HG03521 (cell line): ENCODE measurements around the gene DLX3.

Experiments used
- ATAC-seq: cut with Tn5 transposase; IDR thresholded peaks from one replicate; pipeline ENCODE4 v1.9.1; 2021; ENCODE audit warnings: mild to moderate bottlenecking, moderate library complexity; ENCODE audit not compliant: unreplicated experiment

DLX3 gene

DNA sequence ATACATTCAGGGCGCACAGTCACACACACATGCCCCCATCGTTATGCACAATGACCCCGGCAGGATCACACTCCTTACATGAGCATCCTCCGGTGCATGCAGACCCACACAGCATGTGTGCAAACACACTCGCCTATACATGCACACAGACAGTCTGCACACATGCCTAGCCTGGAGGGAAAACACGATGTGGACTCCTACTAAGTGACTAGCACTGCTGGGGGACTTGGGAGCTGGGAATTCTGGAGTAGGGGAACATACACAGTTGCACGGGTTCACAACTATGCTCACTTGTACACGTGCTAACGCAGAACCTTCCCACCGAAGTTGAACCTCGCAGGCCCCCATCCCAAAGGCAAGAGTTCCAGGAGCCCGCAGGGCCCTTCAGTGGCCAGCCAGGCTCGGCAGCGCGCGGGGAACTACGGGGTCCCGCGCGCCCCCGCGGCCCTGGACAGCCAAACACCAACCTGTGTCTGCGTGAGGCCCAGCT lies 2.0 kb downstream of the DLX3 start:
- ATAC-seq = no peak

DNA sequence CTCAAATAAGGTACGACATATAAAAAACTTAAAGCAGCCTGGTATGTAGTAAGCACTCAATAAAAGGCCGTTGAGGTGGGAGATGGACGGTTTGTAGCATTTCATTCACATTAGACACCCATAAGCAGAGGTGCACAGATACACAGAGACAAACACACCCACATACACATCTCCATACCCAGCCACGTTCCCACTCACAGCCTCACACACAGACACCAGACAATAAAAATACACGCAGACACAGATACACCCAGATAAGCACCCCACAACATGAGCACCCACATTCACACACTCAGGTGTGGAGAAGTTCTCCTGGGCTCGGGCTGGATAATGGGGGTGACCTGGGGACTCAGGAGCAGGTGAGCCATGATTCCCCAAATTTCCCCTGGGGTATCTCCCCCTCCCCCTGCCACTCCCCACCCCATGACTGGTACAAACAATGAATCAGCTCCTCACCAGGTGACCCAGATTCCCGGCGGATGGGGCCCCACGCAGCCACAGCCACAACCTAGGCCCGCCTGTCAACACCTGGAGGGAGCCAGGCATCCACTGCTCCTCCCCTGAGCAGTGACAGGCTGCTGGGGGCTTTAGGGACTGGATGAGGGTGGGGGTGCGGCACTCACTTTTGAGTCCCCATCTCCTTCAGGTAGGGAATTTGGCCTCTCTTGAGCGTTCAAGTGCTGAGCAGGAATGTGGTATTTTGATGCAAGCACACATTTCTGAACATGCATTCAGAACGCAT lies 2.7 kb downstream of the DLX3 start:
- ATAC-seq = no peak

DNA sequence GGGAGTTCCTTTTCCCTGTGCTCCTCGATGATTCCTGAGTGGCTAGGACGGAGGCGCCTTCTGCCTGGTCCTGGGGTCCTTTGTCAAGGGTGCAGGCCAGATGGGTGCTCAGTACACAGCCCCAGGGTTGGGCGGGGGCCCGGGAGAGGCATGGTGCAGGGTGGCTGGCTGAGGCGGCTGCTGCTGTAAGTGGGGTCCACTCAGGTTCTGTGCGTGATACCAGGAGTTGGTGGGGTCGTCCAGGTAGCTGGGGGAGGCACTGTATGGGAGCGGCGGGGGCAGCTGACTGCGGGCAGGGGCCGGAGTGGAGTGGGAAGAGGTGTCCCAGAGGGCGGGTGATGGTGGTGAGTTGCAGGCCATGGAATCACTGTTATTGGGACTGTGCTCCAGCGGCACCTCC lies 3.6 kb downstream of the DLX3 start:
- ATAC-seq = no peak

DNA sequence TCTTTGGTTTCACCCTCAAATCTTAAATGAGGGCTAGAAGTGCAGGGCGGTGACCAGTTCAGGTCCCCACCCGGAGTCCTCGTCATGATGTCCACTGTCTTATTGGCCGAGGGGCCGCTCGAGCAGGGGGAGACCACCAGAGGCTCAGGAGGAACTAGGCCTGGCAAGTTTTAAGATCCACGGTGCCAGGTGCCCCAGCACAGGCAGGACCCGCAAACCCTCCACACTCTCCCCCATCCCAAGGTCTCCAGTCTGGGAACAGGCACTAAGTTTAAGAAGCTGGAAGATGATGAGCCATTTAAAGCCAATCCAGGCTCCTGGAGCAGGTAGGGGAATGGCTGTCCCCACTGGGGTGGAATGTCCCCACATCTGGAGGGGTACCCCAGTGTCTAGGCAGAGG lies 4.1 kb downstream of the DLX3 start:
- no peak for ATAC-seq

DNA sequence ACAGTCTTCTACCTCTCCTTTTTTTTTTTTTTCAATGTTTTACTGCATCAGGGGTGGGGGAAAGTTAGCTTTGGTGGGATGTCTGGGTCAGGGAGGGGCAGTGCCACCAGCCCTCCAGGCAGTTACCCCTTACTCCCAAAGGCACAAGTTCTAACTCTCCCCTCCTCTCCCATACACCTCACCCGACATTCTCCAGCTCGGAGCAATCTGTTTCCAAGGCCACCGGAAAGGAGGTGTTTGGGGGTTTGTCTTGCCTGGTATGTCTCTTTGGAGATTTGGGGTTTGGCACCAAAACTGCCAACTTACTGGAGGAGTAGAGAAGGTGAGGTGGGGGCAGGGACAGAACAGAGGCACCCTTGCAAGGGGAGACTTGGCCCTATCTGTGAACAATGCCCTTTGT lies 4.7 kb downstream of the DLX3 start:
- no peak for ATAC-seq

DNA sequence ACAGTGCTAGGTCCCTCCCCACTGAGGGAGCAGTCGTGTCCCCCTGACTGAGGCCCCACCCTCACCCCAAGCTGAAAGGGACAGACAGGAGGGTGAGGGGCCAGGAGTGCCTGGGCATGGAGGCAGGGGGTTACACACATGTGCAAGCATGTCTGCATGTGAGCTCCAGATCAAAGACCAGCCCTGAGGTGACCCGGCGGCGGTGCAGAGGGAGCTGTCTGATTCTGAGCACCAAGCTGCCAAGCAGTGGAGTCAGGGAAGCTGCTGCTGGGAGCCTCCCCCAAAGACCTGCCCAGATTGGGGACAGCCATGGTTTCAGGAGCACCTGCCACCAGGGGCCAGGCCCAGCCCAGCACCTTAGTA lies 5.5 kb downstream of the DLX3 start:
- no peak for ATAC-seq

DNA sequence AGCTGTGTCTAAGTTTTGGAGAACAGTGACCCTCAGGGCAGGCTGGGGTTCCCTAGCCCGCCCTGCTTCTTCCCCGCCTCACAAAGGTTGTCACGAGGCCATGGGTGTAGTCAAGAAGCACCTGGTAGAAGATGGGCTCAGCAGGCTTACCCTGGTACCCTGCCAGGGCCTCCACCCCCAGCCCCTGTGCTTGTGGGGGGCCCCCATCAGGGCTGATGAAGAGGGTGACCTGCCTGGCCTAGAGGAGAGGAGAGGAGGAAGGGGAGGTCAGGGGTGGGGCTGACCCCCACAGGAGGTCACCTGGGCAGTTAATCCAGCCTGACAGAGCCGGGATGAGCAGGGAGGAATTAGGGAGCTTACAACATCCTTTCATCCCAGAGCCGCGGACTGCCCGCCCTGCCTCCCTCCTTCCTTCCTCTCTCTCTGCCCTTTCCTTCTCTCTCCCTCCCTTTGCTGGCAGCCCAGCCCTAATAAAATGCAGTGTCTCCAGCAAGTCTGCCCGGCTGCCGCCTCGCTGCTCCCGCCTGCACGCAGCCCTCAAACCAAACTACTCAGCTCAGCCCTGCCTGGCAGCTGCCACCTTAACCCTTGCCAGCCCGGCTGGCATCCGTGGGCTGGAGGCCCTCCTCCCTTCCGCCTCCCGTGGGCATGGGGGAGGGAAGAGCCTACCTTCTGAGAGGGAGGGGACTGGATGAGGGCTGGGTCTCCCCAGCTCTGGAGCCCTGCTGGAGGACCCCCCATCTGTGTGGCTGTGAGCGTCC lies 7.2 kb downstream of the DLX3 start:
- no peak for ATAC-seq

DNA sequence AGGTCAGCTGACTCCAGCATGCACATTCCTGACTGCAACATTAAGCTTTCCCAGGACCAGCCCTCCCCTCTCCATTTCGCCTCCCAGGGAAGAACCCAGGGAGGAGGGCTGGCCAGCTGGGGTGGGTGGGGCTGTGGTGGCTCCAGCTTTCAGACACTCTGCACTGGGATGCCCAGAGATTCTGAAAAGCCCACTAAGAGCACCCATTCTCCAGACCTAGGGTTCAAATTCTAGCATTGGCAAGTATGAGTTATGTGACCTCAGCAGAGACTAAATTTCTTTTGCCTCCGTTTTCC lies 7.8 kb downstream of the DLX3 start:
- ATAC-seq = no peak

DNA sequence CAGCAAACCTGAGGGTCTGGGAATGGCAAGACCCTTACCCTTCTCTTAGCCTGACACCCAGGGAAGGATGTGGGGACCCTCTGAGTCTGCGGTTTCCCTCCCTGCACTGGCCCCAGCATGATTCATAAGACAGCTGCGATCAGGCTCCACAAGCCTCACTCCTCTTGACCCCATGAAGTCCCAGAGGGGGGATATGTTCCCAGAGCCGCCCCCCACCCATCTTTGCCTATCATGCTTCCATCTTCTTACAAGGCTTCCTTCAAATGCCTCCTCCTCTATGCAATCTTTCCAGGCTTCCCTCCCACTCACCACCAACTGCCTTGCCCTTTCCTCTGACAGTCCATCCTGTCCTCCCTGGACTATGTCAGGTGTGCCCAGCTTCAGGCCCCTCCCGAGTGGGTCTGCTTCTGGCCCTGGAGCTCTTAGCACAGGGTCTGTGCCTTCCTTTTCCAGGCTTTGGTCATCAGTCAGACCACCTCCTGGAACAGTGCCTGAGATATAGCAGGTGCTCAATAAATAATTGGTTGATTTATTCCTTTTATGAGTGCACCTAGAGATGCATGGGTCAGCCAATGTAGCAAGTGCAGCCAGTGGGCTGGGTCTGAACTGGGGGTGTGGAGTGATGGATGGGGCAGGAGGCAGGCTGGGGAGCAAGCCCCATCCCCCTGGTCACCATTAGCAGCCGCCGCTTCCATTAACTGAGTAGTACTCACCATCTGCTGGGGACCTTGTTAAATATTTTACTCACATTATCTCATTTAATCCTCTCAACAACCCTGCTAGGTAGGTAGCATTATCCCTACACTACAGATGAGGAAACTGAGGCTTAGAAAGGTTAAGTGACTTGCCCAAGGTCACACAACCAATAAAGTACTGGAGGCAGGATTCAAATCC lies 8.4 kb downstream of the DLX3 start:
- no peak for ATAC-seq

DNA sequence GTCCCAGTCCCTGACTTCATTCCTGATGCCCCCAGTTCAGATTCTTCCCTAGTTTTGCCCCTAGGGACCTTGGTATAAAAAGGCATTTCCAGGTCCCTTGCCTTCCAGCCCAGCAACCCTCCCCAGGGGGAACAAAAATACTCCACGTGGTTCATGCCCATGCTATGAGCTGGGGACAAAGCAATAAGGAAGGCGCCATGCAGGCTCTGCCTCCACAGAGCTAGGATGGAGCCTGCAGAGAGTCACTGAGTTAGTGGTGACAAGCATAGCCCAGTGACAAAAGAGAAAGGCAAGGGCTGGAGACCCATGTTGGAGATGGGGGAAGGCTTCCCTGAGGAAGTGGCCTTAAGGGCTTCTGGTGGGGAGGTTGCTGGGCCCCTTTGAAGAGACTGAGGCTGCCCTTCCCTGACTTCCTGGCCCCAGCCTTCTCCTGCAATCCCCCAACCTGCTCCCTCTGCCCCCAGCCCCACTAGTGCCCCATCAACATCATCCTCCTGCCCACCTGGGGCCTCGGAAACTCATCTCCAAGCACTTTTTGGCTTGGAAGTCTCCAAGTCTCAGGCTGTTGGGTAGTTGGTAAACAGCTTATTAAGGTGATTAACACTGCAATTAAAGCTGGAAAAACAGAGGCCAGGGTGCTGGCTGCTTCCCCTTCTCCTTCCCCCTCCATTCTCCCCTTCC lies 9.6 kb downstream of the DLX3 start:
- ATAC-seq = no peak

DNA sequence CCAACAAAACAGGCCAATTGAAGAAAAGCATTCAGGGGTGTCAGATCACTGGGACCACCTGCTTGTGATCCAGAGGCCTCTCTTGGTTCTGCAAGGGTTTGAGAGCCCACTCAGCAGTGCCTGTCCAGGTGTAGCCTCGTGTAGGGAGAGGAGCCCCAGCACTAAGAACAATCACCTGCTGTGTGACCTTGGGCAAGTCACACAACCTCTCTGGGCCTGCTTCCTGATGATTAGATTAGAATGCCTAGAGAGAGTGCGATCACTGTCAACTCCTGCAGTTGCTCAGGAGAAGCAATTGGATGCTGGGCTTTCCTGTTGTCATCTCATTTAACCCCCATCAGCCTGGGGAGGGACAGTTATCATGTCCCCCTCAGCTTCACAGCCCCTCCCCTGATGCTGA lies 10.2 kb downstream of the DLX3 start:
- no peak for ATAC-seq

DNA sequence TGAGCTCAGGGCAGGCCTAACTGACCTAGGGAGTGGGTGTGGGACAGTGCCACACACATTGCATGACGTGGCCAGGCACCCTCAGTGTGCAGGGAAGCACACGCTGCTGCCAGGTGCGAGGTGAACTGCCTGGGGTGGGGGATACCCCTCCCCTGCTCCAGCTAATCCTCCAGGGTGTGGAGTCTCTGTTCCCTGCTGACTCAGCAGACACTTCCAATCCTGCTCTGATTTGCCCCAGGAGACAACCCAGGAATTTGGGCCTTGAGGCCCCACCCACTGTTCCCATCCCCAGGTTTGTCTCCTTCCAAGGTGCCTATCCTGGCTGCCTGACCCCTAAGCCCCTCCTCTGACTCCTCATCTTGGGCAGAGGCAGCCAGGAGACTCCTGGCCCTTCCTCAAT lies 10.7 kb downstream of the DLX3 start:
- ATAC-seq = no peak

DNA sequence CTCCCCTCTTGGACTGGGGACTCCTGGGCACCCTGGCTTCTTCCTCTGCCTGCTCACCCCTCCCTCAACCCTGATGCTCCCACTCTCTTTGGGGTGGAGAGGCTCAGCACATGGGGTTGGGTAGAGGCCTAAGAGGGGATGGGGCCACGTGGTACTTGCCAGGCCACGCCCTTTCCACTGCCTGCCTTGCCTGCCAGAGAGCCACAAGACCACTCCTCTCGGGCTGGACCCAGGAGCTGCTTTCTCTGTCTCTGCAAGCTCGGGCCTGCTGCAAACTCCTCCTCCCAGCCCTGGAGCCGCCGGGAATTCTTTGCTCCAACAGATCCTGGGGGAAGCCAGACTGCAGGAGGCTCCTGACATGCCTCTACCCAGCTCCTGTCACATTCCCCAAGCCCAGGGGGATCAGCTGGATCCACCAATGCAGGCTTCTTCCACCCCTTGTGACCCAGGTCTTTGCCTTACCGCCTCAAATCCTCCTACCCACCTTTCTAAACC lies 14.3 kb downstream of the DLX3 start:
- no peak for ATAC-seq

DNA sequence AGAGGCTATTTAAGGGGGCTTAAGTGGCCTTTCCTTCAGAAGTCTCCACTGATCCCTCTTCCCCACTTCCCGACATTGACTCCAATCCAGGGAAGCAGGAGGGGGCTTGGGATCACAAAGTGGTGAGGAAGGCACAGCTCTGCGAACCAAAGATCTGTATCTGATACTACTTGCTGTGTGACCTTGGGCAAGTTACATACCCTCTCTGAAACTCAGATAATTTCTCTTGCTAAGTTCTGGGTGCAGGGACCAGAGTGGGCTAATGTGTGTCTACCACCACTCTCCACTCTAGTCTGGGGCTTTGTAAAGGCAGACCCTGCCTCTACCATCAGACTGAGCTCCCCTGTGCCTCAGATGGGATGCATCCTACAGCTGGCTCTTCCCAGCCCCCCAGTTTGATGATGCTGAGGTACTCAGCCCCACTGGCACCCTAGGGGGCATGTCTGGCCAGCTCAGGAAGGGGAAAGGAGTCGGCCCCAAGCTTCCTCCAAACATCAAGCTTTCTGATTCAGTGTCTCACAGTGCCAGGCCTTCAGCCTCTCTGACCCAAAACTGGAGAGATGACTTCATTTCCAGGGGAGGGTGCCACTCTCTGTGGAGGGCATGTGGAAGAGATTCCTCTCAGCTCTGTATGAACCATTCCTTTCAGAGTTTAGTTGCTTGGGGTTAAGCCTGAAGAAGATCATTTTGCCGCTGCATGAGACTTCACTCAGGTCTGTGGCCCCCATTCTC lies 15.1 kb downstream of the DLX3 start:
- no peak for ATAC-seq

DNA sequence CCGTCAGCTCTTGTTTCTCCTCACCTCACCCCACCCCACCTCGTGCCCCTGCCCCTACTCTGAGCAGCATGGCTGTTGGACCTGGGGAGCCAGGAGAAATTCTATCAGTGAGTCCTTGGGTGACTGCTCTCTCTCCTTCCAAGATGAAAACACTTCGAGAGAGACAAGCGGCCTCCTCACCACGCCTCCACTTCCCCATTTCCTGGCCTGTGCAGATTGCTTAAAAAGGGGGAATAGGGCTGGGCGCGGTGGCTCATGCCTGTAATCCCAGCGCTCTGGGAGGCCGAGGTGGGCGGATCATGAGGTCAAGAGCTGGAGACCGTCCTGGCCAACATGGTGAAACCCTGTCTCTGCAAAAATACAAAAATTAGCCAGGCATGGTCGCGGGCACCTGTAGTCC lies 16.5 kb downstream of the DLX3 start:
- no peak for ATAC-seq

DNA sequence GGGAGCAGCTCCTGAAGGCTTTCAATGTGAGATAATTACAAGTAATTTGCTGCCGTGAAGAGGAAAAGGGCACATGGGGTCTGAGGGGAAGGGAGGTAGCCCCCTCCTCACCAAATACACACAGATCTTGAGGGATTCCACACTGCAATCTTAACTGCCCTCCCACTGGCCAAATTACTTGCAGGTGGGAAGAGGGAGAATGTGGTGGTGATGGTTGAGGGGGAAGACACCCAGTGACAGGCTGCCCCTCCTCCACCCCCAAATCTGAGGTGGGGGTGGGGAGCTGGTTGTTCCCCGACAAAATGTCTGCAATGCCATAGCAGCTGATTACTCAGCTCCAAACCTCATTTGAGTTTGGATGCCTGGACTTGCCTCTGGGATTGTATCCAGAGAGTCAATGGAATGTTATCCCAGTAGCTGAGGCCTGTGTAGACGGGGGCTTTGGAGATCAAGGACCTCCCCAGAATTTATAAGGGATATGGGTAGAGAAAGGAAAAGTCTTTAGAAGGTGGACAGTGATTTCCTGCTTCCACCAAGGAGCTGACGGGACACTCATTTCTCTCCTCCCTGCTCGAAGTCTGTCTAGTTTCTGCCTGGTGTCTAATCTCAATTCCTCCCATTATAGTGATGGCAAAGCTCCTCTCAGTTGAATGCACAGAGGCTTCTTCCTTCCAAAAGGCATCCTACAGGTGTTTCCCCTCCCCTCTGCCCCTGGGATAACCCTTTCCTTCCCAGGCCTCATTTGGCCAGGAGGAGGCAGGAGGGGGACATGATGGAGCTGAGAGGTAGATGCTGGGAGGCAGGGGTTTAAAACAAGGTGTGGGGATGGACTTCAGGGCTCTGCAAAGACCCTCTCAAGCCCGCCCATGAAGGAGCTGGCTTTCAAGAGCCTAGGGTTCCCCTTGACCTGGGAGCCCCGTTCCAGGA lies 17.3 kb downstream of the DLX3 start:
- no peak for ATAC-seq

DNA sequence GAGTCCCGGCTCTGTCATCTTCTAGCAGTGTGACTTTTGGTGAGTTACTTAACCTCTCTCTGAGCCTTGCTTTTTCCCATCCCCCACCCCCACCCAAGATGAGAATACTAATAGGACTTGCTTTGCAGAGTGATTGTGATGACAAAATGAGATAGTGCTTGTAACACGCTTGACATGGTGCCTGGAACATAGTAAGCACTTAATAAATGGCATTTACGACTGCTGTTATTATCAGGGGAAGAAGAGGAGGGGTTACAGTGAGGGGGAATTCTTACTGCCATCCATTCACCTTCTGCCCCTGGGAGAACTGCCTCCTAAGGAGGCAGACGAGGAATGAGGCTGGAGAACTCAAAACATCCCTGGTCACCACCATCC lies 18.2 kb downstream of the DLX3 start:
- no peak for ATAC-seq

DNA sequence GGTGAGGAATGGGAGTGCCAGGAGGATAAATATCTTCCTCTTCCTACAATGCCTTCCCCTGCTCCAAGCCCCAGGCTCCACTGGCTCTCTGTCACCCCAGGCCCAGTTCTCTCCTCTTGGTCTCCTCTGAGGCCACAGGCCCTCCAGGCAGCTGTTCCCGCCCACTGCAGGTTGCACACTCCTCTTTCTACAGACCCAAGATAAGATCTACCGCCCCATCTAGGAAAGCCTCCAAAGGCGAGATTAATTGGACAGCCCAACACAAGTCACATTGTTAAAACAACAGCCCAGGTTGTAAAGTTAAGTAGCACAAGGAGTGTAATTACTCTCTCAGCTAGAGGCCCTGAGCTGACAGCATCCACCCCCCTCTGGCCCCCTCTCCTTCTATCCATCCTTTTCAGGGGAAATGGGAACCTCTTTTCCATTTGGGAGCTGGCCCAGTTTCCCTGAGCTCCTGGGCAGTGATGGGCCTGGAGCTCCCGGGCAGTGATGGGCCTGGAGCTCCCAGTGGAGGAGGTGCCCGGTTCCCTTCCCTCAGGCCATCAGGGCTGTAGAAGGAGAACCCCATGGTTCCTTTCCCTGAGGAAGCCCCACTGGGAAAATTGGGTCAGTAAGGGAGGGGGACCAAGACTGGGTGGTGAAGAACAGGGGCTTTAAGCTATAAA lies 18.7 kb downstream of the DLX3 start:
- no peak for ATAC-seq

DNA sequence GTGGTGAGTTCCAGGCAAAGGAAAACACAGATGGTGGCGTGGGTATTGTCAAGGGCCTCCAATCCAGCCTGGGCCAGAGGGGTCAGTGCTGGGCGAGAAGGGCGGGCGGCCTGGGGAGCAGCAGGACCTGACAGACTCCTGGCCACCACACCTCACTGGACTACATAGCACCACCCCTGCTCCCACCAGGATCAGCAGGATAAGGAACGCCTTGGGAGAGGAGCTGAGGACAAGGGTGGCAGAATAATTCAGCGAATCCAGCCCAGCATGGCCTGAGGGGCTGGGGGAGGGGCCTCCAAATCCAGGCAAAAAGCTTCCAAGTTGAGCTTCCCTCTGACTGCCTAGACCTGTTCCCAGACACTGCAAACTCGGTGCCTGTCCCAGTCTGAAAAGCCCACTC lies 19.5 kb downstream of the DLX3 start:
- no peak for ATAC-seq
